Hematopoietic multipotent progenitor cell treated with erythropoietin and hydrocortisone succinate and interleukin-3 and kit ligand, for 15 days (in vitro differentiated cells): ENCODE measurements around the gene HERPUD1.
"Not testable (repeated sequence)": the region's sequence is repeated elsewhere in the genome, so short reads cannot be mapped to it uniquely, and the experiment has no call there.

ENCODE experiments used
- DNase-seq: peaks from one replicate; pipeline ENCODE4 v3.0.0-alpha.2; 2015; ENCODE audit warnings: low spot score

The HERPUD1 gene, protein sequence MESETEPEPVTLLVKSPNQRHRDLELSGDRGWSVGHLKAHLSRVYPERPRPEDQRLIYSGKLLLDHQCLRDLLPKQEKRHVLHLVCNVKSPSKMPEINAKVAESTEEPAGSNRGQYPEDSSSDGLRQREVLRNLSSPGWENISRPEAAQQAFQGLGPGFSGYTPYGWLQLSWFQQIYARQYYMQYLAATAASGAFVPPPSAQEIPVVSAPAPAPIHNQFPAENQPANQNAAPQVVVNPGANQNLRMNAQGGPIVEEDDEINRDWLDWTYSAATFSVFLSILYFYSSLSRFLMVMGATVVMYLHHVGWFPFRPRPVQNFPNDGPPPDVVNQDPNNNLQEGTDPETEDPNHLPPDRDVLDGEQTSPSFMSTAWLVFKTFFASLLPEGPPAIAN

DNA sequence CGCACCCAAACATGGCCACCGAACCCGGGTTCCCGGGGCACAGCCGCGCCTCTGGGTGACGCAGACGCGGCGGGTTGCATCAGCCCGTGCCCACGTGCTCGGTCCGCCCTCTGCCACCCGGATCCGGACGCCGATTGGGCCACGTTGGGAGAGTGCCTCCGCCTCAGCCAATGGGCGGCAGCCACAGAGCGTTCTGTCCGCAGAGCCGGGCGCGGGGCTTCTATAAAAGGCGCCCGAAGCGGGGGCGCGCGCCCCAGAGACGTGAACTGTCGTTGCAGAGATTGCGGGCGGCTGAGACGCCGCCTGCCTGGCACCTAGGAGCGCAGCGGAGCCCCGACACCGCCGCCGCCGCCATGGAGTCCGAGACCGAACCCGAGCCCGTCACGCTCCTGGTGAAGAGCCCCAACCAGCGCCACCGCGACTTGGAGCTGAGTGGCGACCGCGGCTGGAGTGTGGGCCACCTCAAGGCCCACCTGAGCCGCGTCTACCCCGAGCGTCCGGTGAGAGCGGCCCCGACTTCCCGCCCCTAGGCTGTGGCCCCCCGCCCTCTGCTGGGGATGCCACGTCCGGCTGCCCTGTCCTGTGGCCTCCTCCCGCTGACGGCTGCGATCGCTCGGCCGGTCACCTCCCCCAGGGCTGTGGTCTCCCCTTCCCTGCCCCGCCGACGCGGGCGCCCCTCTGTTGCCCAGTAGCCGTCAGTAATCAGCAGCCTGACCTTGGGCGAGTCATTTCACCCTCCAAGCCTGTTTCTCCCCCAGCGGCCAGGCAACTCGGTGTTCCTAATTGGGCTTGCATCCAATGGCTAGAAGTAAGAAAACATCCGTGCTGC, at the start of gene HERPUD1:
HERPUD1 (plus strand) TSS at position 251 of the 829 bp plus-strand sequence; CDS start at position 354, 103 bp downstream.
- peak; percentile 98 for DNase-seq

DNA sequence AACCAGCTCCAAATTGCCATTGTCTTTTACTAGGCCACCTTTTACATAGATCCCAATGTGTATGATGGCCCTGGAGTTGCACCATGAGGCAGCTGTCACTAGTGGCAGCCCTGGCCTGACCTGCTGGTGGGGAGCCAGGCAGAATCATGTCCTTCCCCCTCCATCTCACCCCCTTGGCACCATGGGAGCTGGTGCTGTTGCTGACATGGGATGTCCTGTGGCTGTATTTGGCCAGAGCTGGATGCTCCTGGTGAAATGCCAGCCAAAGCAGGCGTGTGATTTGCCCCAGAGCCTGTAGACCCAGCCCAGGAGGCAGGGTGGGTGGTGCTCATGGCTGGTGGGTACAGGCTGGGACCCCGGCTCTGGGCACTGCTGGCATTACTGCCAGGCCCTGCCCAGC, 48.4 kb upstream of the HERPUD1 start:
- DNase-seq, result no peak

DNA sequence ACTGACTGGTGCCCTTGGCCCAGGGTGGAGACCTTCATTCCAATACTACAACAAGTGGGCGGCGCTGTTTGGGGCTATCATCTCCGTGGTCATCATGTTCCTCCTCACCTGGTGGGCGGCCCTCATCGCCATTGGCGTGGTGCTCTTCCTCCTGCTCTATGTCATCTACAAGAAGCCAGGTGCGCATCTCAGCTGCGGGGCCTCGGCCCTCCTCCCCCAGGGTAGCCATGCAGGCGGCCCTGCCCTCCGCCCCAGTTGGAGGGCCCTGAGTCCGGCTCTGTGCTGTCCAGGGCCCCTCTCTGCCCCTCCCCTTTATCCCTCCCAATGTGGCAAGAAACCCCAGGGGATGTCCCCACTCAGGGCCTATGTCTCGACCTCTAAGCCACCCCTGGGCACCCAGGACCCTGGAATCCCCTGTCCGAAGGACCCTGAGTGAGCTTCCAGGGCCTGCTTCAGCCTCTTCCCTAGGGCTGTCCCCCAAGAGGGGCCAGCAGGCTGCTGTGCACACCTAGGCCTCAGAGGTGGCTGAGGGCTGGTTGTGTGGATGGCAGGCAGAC, 47.8 kb upstream of the HERPUD1 start:
- DNase-seq, result no peak

DNA sequence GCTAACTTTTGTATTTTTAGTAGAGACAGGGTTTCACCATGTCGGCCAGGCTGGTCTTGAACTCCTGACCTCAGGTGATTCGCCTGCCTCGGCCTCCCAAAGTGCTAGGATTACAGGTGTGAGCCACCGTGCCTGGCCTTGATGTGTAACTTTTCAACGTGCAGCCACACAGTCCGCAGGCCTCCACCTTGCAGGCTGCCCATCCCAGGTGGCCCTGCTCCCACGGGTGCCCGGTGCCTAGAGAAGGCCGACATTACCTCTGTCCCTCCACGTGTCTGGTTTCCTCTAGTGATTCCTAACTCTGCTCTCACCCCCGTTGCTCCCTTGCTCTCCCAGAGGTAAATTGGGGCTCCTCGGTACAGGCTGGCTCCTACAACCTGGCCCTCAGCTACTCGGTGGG, 47.0 kb upstream of the HERPUD1 start:
- DNase-seq, result not testable (repeated sequence)

DNA sequence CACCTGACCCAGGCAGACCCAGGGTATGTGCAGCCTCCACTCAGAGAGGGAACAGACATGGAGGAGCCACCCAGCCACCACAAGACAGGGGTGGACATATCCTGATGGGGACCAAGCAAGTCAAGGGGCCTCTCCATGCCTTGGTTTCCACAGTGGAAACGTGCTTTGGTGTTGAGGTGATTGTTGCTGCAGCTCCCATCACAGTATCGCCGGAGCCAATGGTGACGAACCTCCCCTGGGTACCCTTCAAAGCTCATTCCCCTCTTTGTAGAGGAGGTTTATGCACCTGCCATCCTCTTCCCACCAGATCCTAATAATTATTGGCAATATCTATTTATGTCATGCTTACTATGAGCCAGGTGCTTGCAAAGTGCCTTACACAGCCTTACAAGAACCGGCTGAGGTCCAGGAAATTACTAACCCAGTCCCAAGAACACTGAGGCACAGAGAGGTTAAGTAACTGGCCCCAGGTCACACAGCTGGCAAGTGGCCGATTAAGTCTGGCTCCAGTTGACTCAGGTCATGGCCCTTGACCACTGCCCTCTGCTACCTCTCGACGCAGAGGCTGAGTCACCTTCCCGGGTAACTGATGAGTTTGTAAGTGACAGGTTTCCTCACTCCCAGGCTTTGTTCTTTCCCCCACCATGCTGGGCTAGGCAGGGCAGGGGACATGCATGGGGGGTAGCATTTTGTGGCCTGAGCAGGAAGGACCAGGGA, 46.3 kb upstream of the HERPUD1 start:
- no peak for DNase-seq

DNA sequence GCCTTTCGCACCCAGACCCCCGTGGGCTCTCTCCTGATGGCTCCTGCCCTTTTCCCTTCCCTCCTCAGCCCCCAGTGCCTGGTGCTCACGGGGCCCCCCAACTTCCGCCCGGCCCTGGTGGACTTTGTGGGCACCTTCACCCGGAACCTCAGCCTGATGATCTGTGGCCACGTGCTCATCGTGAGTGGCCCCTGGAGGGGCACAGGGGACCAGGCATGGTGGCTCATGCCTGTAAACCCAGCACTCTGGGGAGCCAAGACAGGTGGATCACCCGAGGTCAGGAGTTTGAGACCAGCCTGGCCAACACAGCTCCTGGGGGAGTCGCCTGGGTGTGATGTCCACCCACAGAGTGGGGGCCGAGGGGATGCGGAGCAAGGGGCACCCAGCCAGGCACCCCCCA, 45.6 kb upstream of the HERPUD1 start:
- DNase-seq, result no peak

DNA sequence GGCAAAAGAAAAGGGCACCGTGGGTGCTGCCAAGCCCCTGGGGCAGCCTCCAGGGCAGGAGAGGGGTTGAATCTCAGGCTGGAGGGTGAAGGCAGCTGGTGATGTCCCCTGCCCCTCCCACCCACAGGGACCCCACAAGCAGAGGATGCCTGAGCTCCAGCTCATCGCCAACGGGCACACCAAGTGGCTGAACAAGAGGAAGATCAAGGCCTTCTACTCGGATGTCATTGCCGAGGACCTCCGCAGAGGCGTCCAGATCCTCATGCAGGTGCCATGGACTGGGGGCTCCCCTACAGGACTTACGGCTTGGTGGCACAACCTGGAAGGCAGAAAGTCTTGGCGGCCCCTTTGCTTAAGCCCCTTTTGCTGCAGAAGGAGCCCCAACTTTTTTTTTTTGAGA, 45.1 kb upstream of the HERPUD1 start:
- DNase-seq, result no peak

DNA sequence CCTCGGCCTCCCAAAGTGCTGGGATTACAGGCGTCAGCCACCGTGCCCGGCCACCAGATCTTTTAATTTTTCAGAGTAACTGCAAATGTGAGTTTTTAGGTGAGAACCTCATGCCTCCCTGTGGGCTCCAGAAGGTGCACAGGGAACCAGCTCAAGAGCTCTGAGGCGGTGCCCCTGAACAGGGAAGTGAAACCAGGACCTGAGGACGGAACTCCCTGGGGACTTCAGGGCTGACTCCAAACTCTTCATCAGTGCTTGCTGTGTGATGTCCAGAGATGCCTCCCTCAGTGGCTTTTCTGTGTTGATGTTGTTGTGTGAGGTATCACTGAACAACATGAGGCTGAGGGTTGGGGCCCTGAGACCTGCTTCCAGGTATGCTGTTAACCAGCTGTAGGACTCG, 43.1 kb upstream of the HERPUD1 start:
- no peak for DNase-seq

DNA sequence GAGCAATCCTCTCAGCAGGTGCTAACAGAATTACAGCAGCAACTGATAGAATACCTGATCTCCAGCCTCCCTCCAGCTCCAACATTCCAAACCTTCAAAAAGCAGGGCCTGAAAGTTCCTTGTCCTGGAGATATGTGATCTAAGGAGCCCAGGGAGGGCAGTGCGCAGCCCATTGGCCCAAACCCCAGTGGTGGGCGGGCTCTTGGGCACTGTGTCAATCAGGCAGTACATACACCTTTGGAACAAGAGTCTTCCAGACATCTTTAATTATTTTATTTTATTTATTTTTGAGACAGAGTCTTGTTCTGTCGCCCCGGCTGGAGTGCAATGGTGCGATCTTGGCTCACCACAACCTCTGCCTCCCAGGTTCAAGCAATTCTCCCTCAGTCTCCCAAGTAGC, 42.7 kb upstream of the HERPUD1 start:
- no peak for DNase-seq

DNA sequence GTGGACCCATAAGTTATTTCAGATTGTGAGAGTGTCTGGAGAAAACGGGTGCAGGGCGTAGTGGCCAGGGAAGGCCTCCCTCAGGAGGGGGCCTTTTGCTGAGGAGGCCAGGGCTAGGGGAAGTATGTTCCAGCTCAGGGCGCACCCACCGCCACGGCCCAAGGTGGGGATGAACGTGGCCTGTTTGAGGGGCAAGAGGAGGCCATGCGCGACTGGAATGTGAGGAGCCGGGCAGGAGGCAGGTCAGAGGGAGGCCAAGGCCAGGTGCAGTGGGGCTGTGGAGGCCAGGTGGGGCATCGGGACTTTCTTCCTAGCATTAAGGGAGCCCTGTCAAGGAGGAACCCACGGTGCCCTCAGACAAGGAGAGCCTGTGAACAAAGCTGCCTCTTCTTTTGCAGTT, 40.3 kb upstream of the HERPUD1 start:
- DNase-seq, result no peak

DNA sequence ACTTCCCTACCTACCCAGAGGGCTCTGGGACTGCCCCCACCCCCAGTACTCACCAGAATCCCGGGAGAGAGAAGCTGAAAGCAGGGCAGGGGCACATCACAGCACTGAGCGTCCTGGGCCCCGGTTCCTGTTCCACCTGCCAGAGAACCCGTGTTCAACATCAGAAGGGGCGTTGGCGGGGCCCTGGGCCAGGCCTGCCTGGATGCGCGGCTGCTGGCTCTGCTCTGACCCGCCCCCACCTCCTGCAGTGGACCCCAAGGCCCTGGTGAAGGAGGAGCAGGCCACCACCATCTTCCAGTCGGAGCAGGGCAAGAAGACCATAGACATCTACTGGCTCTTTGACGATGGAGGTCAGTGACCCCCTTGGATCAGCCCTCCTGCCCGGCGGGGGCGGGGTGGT, 39.2 kb upstream of the HERPUD1 start:
- DNase-seq, result no peak

DNA sequence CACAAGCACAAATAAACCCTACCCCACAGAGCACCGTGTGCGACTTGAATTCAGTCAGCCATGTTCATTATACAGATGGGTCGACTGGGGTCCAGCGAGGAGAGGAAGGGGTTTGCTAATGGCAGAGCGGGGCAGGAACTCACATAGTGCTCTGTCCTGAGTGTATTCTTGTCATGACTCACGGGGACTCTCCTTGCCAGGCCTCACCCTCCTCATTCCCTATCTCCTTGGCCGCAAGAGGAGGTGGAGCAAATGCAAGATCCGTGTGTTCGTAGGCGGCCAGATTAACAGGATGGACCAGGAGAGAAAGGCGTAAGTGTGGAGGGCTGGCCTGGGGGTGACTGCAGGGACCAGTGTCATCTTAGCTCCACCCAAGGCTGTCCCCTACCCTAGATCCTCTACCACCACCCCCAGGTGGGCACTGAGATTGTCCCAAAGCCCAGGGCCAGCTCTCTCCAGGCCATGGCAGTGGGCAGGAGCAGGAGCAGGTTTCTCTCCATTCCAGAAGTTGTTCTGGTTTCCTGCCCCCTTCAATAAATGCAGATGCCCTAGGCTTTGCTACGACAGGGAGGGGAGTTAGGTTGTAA, 37.5 kb upstream of the HERPUD1 start:
- DNase-seq, result no peak

DNA sequence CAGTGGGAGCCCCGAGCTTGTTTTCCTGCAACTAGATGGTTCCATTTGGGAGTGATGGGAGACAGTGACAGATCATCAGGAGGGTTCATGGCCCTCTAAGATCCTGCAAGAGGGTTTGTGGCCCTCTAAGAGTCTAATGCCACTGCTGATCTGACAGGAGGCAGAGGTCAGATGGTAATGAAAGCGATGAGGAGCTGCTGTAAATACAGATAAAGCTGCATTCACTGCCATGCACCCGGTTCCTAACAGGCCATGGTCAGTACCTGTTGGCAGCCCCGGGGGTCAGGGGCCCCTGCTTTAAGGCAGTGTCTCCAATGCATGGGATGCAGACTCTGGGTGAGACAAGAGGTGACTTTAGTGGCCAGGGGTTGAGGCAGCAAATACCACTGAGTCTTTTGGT, 36.1 kb upstream of the HERPUD1 start:
- no peak for DNase-seq

DNA sequence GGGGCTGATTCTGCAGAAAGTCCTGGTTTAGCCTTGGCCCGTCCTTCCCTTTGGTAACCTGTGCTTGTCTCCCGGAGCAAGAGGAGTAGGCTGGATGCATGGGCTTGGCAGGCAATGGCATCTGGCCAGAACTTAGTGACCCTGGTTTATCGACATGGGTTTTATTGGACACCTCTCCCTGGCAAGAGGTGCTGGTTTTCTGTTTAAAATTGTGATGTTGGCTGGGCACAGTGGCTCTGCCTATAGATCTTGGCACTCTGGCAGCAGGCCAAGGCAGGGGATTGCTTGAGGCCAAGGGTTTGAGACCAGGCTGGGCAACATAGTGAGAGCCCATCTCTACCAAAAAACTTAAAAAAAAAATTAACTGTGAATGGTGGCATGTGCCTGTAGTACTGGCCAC, 35.7 kb upstream of the HERPUD1 start:
- no peak for DNase-seq

DNA sequence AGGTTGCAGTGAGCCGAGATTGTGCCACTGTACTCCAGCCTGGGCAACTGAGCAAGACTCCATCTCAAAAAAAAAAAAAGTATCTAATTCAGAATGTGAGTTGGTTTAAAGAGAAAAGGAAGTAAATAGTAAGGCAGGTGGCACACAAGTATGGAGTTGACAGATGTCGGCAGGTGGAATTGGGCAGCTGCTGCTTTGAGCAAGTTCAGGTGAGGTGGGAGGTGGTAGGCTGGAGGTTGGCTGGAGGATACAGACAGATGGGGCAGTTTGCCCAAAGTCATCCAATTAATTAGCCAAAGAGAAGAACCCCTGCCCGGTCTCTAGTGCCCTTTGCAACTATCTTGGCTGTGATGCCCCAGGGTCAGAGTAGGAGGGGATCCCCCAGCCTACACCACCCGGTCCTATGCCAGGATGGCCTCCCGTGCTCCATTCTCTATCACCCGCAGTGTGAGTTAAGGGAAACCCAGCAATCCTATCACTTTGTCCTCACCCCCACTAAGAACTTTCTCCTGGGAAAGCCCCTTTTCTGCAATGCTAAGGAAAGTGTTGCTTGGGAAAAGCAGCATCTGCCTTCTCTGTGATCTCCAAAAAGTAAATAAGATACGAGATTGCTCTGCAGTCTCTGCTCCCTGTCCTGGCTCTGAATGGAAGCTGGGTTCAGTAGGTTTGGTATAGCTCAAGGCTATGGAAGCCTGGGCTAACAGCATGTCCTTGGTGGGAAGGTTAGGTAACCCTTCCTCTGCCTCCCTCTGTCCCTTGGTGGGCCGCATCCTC, 34.7 kb upstream of the HERPUD1 start:
- DNase-seq, result no peak

DNA sequence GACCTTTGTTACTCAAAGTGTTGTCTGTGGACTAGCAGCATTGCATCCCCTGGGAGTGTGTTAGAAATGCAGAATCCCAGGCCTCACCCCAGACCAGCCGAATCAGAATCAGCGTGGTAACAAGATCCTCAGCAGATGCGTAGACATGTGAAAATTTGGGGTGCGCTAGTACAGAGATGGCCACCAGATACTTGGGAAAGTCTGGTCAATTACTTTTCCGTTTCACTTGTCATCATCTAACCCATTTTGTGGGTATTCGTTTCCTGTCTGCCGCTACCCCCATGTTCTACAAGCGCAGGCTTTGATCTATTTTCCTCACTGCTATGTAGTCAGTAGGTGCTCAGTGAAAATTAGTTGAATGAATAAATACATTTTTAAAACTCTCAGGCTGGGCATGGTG, 33.1 kb upstream of the HERPUD1 start:
- DNase-seq, result no peak

DNA sequence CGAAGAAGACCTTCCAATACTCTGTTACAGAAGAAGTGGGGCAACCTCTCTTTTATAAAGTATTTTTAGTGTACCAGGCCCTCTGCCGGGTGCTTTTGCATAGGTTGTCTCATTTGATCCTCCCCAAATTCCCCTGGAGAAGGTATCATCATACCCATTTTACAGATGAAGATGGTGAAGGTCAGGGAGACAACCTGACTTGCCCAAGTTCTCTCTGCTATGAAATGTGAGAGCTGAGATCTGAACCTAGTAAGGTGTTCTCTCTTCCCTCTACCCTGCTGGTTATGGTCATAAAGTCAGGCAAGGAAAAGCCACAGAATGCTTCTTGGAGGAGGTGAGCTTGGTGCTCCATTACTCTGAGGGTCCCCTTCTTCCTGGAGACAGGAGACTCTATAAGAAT, 28.1 kb upstream of the HERPUD1 start:
- no peak for DNase-seq

DNA sequence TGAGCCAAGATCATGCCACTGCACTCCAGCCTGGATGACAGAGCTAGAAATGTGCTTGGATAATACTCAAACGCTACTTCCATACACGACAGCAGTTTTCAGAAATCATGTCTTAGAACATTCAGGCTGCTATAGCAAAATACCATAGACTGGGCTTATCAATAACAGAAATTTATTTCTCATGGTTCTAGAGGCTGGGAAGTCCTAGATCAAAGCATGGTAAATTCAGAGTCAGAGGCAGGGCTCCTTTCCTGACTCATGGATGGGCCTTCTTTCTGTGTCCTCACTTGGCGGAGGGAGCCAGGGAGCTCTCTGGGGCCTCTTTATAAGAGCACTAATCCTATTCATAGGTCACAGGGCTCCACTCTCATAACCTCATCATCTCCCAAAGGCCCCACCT, 24.5 kb upstream of the HERPUD1 start:
- no peak for DNase-seq

DNA sequence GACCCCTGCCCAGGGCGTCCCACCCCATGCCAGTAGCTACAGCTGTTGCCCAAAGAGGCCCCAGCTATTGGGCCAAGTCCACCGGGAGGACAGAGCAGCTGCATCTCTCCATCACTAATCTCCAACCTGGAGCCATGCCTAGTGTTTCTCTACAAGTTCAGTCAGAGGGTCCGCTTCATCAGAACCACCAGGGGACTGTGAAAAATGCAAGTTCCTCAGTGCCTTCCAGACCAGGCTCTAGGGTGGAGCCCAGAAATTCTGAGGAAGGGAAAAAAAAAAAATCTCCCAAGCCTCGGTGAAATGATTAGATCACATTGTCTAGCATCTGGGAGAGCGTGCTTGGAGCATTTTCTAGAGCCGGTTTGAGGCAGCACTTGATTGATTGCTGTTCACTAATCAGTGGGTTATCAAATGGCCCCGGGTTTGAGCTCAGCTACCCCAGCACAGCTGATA, 22.4 kb upstream of the HERPUD1 start:
- no peak for DNase-seq

DNA sequence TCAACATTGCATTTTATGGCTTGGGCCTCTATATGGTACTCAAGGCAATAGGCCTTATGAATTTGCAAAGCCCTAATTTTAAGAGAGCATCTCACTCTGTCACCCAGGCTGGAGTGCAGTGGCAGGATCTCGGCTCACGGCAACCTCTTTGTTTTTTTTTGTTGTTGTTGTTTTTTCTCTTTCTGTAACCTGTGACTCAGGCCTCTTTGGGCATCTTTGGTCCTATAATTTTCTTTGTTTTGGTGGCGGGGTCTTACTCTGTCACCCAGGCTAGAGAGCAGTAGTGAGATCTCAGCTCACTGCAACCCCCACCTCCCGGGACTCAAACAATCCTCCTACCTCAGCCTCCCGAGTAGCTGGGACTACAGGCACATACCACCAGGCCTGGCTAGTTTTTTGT, 21.8 kb upstream of the HERPUD1 start:
- DNase-seq, result no peak
